Epithelial cell of proximal tubule (primary cell): Measurements from ENCODE around the gene MIOX. TPM values are rescaled to one million over a fixed set of nuclear protein-coding genes. Genes with fewer than 3 reads are reported as not detected.

Experiments
- DNase-seq: peaks from one replicate; pipeline ENCODE4 v3.0.0-alpha.2; 2011; ENCODE audit warnings: low read depth
- H3K4me3 ChIP-seq: 2 replicates; pipeline ENCODE4 v1.5.1; 2011; ENCODE audit warnings: low read depth, mild to moderate bottlenecking, low read length
- CTCF ChIP-seq: conservative IDR thresholded peaks from 2 replicates; pipeline ENCODE4 v1.5.1; 2012; ENCODE audit warnings: low read depth, mild to moderate bottlenecking, low read length
- total RNA-seq: library from RNA; depleted of rRNA; stranded (reverse); fragments of >200 nt; gene quantifications from 2 replicates; pipeline ENCODE4 v1.2.3, GENCODE V29; 2015

The MIOX gene
- total RNA-seq, 1 donor from 2014 or later, result not detected

GRCh38 chr22:50463188-50463900, 23.3 kb upstream of the MIOX start:
- no peak for TF ChIP-seq CTCF
- no peak for DNase-seq
- no peak overlapping the region for H3K4me3 ChIP-seq

GRCh38 chr22:50464451-50464850, 22.2 kb upstream of the MIOX start:
- no peak for TF ChIP-seq CTCF
- H3K4me3 ChIP-seq, result no peak overlapping the region

GRCh38 chr22:50465066-50465930, 21.4 kb upstream of the MIOX start:
- TF ChIP-seq CTCF, result no peak
- no peak for DNase-seq

More at GRCh38 chr22:50464451-50464850, 22.2 kb upstream of the MIOX start:
- no peak for DNase-seq

GRCh38 chr22:50467341-50467740, 19.3 kb upstream of the MIOX start:
- H3K4me3 ChIP-seq, result no peak overlapping the region
- TF ChIP-seq CTCF, result no peak
- no peak for DNase-seq

More at GRCh38 chr22:50465066-50465930, 21.4 kb upstream of the MIOX start:
- H3K4me3 ChIP-seq, result no peak overlapping the region

- no peak for TF ChIP-seq CTCF
- no peak for DNase-seq
- no peak overlapping the region for H3K4me3 ChIP-seq
Observed at GRCh38 chr22:50467773-50468440, 18.8 kb upstream of the MIOX start.

- H3K4me3 ChIP-seq, result no peak overlapping the region
- no peak for DNase-seq
- no peak for TF ChIP-seq CTCF
Observed at GRCh38 chr22:50468626-50469025, 18.0 kb upstream of the MIOX start.
